Activated naive CD4-positive, alpha-beta T cell treated with anti-CD3 and anti-CD28 coated beads, Interleukin-2, amount 50 U/mL, for 24 hours (primary cell): ENCODE measurements around the gene SSU72.
"Not testable (repeated sequence)": the region's sequence is repeated elsewhere in the genome, so short reads cannot be mapped to it uniquely, and the experiment has no call there.

Source experiments
- H3K27ac Mint-ChIP-seq: one replicate; pipeline ENCODE4 v1.8.0; 2021; ENCODE audit warnings: mild to moderate bottlenecking, mixed read lengths
- H3K27me3 Mint-ChIP-seq: one replicate; pipeline ENCODE4 v1.8.0; 2021; ENCODE audit warnings: mixed read lengths
- H3K36me3 Mint-ChIP-seq: one replicate; pipeline ENCODE4 v1.8.0; 2021; ENCODE audit warnings: mixed read lengths
- H3K4me1 Mint-ChIP-seq: one replicate; pipeline ENCODE4 v1.8.0; 2021; ENCODE audit warnings: mixed read lengths
- H3K4me3 Mint-ChIP-seq: one replicate; pipeline ENCODE4 v1.8.0; 2021; ENCODE audit warnings: mild to moderate bottlenecking, mixed read lengths
- H3K9me3 Mint-ChIP-seq: one replicate; pipeline ENCODE4 v1.8.0; 2021; ENCODE audit warnings: mixed read lengths

Gene SSU72

DNA sequence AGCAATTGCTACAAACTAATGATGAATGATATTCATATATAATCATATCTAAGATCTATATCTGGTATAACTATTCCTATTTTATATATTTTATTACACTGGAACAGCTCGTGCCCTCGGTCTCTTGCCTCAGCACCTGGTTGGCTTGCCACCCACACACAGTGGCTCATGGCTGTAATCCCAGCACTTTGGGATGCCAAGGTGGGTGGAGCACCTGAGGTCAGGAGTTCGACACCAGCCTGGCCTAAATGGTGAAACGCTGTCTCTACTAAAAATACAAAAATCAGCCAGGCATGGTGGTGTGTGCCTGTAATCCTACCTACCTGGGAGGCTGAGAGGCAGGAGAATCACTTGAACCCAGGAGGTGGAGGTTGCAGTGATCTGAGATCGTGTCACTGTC, 68.9 kb downstream of the SSU72 start:
- not testable (repeated sequence) for H3K27me3 Mint-ChIP-seq, H3K36me3 Mint-ChIP-seq, H3K9me3 Mint-ChIP-seq, H3K27ac Mint-ChIP-seq
- peak overlapping the region; percentile 31 for H3K4me3 Mint-ChIP-seq
- H3K4me1 Mint-ChIP-seq = peaks cover 14% of the 10 kb centered on the region

DNA sequence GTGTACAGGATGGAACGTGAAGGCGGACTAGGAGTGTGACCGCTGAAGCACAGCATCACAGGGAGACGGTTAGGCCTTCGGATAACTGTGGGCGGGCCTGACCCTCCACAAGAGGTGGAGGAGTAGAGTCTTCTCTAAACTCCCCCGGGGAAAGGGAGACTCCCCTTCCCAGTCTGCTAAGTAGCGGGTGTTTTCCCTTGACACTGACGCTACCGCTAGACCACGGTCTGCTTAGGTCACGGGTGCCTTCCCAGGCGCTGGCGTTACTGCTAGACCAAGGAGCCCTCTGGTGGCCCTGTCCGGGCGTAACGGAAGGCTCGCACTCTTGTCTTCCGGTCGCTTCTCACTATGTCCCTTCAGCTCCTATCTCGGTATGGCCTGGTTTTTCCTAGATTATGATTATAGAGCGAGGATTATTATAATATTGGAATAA, 69.3 kb downstream of the SSU72 start:
- peaks cover 12% of the 10 kb centered on the region for H3K4me1 Mint-ChIP-seq
- H3K9me3 Mint-ChIP-seq, H3K36me3 Mint-ChIP-seq, H3K27me3 Mint-ChIP-seq, H3K27ac Mint-ChIP-seq: not testable (repeated sequence)
- H3K4me3 Mint-ChIP-seq = peak overlapping the region; percentile 80

DNA sequence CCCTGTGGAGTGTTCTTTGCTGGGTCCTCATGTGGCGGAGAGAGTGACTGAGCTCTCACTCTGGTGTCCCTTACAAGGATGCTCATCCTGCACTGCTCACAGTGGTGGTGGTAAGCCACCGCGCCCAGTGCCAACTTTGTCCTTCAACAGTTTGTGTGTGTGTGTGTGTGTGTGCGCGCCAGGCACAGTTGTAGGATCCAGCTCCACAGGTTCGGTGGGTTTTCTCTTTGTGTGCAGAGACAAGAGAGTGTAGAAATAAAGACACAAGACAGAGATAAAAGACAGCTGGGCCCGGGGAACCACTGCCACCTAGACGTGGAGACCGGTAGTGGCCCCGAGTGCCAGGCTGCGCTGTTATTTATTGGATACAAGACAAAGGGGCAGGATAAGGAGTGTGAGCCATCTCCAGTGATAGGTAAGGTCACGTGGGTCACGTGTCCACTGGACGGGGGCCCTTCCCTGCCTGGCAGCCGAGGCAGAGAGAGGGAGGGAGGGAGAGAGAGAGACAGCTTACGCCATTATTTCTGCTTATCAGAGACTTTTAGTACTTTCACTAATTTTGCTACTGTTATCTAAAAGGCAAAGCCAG, 69.8 kb downstream of the SSU72 start:
- peak overlapping the region; percentile 76 for H3K27ac Mint-ChIP-seq
- not testable (repeated sequence) for H3K27me3 Mint-ChIP-seq, H3K36me3 Mint-ChIP-seq, H3K9me3 Mint-ChIP-seq
- H3K4me1 Mint-ChIP-seq = peaks cover 12% of the 10 kb centered on the region
- peak overlapping the region; percentile 80 for H3K4me3 Mint-ChIP-seq

DNA sequence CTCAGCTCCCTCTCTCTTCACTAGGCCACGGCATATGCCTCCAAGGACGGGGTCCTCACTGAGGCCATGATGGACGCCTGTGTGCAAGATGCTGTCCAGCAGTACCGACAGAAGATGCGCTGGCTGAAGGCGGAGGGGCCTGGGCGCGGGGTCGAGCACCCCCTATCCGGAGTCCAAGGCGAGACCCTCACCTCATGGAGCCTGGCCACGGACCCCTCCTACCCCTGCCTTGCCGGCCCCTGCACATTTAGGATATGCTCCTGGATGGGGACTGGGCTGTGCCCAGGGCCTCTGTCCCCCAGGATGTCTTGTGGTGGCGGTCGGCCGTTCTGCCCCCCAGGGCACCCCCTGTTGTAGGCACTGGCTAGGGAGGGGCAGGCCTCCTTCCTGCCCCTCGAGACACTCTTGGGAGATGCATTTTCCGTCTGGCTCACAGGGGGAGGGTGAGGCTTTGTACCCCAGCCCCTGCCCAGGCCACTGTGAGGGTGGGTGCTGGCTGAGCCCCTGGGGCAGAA, 79.1 kb downstream of the SSU72 start:
- not testable (repeated sequence) for H3K4me1 Mint-ChIP-seq, H3K27me3 Mint-ChIP-seq, H3K9me3 Mint-ChIP-seq, H3K27ac Mint-ChIP-seq, H3K4me3 Mint-ChIP-seq
- H3K36me3 Mint-ChIP-seq = peaks cover 14% of the 10 kb centered on the region

DNA sequence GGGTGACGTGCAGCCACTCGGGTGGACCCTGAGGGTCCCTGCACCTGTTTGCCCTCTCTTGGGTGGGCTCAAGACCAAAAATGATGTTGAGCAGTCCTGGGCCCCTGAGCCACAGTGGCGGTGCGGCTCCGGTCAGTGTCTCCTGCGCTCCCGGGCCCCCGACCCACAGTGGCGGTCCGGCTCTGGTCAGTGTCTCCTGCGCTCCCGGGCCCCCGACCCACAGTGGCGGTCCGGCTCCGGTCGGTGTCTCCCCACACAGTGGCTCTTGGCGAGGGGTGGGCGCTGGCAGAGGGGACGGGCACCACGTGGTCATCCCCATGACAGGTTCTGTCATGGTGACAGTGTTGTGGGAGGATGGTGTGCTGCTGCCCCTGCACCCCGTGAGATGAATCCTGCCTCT, 80.4 kb downstream of the SSU72 start:
- not testable (repeated sequence) for H3K4me1 Mint-ChIP-seq, H3K27ac Mint-ChIP-seq, H3K4me3 Mint-ChIP-seq, H3K27me3 Mint-ChIP-seq, H3K9me3 Mint-ChIP-seq
- peaks cover 16% of the 10 kb centered on the region for H3K36me3 Mint-ChIP-seq
